NOMO-1 treated with DMSO at 0.1 percent for 48 hours (cell line): ENCODE data around the gene SLC26A9.

Experiments
- DNase-seq: peaks from one replicate; lab custom pipeline; 2025; ENCODE audit not compliant: unreplicated experiment; lab: John Stamatoyannopoulos, UW

The SLC26A9 gene

DNA sequence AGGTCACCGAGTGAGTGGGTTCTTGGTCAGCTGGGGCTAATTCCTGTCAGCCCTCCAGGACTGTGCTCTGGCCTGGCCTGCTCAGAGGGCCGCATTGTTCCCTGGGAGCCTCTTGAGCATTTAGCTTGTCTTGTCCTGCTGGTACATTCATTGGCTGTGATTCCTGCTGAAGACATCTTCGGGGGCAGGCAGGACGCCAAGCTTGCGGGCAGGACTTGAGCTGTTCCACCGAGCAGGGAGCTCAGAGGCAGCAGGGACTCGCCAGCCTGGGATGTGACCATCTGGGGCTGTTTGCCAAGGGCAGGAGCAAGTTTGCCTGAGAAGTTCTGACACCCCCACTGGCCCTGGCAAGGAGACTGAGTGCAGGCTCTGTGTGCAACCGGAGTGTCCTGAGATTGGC, 7.0 kb upstream of the SLC26A9 start:
- DNase-seq = no peak

DNA sequence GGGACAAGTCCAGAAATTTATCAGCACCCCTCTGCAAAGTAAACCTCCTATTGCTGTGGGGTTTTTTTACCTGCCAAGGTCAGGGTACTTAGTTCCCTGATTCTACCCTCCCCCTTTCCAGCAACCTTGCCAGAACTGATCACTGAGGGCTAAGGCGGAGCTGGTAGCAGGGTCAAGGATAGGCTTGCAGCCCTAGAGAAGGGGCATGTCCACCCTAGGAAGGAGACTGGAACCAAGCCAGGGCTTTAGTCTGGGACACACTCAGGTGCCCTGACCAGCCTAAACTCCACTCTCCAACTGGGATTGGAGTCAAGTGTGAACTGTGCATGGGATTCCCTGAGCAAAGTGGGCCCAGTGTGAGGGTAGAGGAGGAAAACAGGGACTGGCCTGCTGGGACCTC, 6.5 kb upstream of the SLC26A9 start:
- DNase-seq = no peak

DNA sequence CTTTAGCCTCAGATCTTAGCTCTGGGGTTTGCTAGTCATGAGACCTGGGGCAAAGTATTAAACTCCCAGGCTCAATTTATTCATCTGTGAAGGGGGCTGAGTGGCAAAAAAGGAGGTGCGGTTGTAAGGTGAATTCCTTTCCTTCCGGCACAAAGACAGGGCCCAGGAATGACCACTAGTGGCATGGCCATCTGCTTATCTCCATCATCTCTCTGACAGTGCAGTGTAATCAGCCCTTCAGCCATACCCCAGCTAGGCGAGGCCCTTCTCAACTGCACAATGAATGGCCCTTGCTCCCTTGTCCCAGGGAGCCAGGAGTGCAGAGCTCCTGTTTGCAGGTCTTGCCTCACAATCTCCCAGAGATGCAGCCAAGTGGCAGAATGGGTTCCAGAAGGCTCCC, 5.6 kb upstream of the SLC26A9 start:
- DNase-seq = no peak

DNA sequence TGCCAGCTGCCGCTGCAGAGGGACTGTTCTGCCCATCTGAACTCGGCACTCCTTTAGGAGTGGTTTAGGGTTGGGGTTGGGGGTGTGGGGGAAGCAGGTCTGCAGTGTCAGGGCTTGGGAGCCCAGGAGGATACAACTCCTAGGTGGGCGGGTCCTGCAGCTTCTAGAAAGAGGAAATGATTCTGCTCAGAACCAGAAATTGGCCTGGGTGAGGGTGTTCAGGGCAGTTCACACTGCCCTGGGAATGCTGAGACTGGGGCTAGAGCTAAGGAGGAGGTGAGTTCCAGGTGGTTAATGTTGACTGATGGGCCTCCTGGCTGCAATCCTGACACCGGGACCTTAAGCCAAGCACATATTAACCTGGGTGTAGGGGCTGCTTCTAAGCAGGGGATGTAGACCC, 4.8 kb upstream of the SLC26A9 start:
- DNase-seq = peak; percentile 76

DNA sequence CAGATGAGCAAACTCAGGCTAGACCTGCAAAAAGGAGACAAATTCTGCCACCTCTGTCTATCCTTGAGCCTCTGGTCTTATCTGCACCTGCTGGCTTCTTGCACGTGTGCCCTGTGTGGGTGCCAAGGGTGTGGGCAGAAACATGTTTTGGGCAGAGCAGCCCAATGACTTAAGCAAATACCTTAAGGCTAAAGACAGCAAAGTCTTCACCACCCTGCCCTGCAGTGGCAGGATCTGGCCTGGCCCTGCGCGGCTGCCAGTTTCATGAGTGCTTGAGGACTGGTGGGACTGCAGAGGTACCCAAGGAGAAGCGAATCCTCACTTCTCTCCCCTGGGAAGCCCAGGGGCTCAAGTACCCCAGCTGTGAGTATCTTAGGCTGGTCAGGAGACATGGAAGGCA, 3.8 kb upstream of the SLC26A9 start:
- DNase-seq = no peak

DNA sequence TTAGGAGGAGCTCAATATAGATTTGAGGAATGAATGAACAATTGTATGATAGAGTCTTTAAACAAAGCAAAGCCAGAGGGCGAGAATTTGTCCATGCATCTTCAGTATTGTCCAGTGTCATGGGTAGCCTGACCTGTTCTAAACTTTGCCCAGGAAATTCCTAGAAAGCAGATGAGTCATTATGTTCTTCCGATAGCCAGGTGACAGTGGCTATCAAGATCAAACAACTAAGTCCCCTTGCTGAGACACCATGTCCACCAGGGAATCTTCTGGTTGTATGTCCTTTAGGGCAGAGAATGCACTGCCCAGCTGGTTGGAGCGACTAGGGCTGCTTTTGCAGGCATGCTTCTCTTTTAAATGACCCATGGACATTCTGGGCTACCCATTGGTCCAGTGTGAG, 1.8 kb upstream of the SLC26A9 start:
- no peak for DNase-seq

DNA sequence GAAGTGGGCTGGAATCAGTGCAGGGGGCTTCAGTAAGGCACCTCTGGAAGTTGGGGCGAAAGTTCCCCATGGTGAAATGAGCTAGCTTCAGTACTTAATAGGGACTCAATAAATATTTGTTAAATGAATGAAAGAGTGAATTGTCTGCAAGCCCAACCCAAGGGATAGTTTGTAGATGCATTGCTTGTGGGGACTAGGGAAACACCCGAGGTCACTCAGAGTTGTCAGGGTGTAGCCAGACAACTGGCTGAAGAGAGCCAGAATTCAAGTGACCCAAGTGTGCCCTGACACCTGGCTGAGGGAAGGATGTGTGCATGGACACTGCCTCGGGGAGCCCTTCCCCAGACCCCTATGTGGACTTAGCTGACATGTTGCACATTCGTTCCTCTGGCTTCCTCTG, 1.3 kb upstream of the SLC26A9 start:
- DNase-seq = no peak

DNA sequence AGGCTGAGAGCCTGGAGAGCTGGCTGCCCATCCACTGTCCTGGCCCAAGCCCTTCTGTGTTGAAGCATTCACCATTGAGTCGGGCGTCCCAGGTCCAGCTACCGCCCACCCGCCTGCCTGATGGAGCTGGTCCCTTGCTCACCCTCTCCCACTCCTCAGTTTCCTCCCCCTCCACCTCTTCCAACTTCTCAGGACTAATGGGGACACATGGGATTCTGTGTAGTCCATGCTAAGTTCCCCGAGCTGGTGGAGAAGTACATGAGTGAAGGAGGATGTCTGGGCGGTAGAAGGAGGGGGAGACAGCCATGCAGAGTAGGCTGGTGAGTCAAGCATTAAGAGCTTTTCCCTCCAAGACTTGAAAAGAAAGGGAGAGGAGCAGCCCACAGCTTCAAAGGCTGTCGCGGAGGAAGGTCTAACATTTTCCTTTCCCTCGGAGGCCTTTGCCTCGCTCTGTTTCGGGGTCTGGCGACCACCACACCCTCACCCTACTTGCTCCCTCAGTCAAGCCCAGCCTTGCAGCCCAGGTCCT, 561 bp downstream of the SLC26A9 start:
- no peak for DNase-seq

DNA sequence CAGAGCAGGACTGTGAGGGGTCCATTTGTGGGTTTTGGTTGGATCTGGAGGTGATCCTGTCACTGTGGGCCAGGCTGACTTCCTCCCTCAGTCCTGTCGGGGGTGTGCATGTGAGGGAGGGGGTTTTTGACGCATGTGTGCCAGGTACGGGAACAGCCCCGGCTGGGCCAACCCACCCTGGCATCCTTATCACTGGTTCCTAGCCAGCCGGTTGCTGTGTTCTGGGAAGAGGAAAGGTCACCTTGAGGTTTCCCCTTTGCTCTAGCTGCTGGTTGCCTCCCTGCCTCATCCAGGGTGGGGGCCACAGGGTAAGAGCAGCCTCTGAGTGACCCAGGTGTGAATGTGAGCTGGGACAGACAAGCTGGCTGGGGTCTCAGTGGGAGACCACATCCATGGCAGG, 2.5 kb downstream of the SLC26A9 start:
- no peak for DNase-seq

DNA sequence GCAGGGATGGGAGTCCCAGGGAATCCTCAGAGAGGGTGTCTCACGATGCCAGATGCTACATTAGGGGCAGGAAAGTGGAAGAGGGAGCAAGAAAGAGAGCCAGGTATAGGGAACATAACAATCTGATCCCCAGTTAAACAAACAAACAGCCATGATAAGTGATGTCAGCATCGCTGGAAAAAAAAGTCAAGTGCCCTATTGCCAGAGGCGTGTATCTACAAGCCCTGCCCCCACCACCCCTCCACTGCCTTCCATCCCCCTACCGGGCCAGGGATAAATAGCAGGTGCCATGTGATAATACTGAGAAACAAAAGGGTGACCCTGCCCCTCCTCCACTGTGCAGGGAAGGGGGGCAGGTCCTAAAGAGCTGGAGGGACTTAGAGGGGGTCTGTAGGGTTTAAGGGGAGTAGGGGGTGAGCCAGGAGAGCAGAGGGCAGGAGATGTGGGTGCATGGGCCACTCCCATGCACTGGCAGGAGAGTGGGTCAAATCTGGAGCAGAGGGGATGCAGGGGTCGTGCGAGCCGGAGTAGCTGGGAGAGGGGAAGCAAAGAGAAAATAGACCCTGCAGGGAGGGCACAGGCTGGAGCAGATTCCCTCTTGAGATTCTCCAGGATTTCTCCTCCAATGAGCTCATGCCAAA, 3.4 kb downstream of the SLC26A9 start:
- DNase-seq = no peak

DNA sequence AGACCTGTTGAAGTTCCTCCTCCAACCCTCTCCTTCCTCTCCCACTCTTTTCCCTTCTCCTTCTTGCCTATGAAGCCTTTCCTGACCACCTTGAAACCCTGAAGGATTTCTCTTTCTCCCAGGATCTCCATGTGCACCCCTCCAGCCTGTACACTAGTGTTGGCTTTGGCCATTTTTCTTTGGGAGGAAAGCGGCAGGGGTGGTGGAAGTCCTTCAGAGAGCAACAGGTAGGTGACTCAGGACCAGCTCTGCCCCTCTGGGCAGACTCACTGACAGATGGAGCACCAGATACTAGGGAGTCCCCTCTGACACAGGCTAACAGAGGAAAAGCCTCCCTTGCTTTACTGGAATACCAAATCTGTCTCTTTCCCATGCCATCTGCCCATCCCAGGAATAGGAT, 4.6 kb downstream of the SLC26A9 start:
- no peak for DNase-seq

DNA sequence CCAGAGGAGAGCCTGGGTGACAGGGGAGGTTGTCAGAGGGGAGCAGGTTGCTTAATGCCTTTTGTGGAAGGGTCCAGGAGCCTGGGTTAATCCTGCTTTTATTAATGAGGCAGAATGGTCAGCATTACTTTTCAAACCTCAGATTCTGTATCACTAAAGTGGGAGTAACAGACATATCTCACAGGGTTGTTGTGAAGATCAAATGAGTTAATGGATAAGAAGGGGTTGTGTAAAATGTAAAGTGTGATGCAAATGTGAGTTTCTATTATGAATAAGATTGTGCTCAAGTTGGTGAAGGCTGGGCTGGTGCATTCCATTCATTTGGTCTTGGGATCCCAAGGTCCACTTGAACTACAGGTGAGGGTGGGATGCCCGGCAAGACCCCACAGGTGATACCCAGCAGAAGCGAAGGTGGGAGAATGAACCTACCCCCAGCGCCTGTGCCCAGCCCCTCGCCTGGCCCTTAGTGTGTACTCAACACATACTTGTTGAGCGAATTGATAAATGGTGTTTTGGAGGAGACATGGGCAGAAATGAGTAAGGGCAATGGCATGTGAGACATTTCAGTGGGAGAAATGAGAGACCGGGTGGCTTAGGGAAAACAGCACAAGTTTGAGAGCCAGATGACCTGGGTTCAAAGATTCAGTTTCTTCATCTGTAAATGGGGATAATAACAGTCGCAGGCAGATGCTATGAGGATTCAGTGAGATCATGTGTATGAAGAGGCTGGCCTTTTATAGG, 6.2 kb downstream of the SLC26A9 start:
- no peak for DNase-seq

DNA sequence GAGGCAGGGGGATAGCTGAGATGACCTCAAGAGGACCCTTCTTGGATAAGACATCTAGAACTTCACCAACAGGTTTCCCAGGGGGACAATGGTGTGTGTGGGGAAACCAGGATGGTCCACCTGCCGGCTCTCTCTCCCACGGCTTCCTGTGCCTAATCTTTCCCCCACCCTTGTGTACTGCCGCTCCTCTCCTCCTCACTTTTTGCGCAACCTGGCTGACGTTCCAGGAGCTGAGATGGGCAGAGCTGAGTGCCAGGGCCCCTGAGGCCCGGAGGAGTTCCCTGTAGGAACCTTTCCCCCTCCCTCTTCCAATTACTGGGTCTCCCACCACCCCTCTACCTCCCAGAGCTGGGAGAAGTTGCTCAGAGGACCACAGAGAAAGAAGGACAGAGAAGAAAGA, 6.9 kb downstream of the SLC26A9 start:
- no peak for DNase-seq

DNA sequence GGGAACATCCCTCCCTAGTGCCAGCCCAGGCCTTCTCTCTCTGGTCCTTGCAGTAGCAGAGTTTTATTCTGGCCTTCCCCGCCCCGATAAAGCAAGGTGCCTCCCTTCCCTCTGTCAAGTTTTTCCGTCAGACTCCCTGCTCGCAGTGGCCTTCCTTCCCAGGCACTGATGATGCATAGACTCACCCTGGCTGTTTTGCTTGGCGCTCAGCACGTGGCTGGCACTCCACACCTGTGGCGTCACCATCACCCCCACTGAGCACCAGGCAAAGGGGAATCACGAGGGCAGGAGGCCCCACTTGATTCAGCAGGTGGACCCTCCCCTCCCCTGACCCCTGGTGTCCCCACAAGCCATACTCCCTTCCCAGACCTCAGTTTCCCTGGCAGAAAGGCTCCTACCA, 7.4 kb downstream of the SLC26A9 start:
- DNase-seq = no peak

DNA sequence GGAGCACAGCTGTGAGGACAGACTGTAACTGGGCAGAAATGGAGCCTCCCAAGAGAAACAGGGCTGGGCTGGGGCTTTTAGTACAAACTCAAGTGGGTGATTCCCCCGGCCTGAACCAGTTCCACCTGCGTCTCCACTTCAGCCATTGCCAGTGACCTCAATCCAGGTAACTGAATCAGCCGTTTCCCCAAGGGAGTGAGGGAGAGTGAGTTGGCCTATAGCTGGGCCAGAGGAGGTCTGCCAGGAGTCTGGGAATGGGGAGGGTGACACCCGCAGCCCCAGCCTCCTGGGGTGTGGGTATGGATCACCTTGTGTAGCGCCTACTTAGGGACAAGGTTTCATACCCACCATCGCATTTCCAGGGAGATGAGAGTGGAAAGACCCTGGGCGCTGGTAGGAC, 8.5 kb downstream of the SLC26A9 start:
- DNase-seq = no peak

DNA sequence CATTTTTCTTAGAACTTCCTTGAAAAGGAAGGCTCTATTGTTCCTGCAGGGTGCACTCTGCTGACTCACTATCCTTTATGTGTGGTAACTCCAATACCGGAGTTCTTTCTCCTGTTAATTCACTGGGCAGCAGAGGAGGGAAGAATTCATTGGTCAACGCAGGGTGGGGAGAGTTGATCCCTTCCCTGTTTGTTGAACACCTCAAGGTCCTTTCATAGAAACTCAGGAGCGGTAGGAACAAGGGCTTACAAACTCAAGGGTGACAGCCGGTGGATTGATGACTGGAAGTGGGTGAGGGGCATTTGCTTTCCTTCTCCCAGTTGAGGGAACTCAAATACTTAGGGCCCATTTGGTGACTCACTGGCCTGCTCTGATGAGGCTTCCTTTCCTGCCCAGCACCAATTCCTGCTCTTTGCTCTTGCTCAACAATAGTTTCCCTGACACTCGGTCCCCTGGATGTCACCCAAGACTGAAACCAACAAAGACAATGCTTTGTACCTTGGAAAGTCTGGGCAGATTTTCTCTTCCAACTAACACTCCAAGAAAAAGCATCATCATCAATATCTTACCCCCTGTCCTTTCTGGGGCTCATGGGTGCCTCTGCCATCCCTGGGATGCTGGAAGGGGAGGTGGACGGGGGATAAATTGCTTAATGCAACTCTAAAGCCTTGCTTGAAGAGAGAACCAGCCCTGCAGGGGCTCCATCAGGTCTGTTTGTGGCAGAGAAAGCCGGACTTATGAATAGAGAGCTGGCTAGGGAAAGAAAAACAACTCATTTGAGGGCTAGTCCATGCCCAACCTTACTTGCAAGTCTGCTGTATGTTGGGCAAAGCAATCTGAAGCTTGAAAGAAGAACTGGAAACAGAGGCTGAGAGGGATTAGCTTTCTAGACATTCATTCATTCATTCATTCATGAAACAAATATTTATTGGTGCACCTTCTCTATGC, 9.3 kb downstream of the SLC26A9 start:
- DNase-seq = peak; percentile 21

DNA sequence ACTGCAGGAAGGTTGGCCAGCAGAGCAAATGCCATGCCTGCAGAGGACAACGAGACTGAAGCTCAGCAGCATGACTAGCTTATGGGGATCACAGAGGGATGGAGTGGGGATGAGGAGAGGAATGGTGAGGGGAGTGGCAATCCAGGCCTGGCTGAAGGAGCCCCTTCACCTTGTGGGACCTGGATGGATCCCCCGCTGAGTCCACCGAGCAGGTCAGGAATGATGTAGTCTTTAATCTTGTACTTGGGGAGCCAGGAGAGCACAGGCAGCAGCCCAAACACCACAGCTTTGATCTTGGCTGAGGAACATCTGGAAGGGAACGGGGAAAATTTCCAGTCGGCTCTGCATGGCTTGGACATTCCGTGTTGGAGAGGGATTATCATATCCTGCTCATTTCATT, 10.5 kb downstream of the SLC26A9 start:
- no peak for DNase-seq

DNA sequence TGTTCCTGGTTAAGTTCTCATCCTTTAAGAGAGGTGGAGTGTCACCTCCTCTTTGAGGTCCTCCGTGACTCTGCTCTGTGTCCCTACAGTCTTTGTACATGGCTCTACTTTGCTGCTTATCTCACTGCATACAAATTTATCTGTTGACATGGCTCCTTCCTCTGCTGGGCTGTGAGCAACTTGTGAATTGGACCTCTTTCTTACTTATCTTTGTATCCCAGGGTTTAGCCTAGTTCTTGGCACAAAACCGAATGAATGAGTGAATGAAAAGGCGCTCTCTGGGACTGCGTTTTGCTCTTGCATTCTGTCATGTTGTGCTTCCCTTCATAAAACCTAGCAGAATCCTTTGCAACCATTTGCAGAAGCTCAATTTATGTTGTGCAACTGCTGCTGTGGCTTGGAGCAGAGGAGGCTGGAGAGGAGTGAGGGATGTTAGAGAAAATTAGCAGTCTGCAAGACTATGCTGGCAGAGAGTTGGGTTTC, 12.4 kb downstream of the SLC26A9 start:
- DNase-seq = peak; percentile 87

DNA sequence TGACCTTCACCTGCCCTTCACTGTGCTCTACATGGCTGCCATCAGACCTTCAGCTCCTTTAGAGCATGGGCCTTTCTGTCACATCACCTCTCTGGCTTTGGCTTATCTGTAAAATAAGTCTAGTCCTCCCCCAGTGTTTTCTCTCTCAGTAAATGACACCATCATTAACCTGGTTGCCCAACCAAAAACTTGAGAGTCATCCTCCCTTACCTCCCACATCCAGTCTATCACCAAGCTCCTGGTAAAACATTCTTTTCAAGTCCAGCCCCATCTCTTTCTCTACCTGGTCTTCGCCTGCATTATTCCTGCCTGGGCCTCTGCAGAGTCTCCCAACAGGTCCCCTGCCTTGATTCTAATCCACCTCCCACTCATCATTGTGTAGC, 13.1 kb downstream of the SLC26A9 start:
- no peak for DNase-seq

DNA sequence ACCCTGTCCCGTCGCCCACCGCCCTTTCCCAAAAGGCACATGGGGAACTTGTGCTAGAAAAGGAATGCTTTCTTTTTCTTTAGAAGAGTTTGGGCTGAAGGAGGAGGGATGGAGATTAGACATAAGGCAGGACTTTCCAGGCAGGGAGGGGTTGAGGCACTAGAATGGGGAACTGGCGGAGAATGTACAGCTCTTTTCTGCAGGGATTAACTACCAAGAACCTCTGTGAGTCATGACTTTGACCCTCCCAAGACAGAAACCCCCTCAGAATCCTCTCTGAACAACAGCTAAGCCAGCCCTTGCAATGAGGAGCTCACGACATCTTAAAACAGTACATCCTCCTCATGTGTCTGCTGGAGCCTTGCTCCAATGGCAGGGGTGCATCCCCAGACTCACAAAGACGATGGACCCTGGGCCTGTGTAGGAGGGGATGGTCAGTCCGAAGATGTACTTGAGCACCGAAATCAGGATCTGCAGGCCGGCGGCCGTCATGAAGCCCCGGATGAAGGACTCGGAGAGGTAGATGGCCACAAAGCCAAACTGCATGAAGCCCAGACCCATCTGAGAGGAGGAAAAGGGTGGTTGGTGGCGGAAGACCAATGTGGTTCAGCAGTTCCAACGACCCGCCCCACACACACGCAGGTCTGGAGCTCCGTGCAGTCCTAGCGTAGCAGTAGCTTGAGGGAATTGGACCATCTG, 13.6 kb downstream of the SLC26A9 start:
- no peak for DNase-seq

DNA sequence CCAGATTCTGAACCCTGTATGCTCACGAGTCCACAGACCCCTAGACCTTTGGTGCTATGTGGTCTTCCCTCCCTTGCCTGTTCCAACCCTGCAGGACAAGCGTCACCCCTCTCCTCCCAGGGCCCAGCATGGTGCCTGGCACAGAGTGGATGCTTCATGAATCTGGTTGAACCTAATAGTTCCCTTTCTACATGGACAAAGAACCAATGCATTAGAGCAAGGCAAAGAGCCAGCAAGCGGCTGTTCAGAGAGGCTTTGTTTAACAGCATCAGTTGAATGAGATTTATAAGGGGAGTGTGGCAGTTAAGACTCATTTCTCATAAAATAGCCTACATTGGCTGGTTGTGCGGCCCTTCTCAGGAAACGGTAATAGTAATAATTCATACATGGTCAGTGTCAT, 14.9 kb downstream of the SLC26A9 start:
- no peak for DNase-seq
